ENCODE data around the gene ZDHHC14. TPM values are rescaled to one million over a fixed set of nuclear protein-coding genes. Genes with fewer than 3 reads are reported as not detected.

Gene ZDHHC14
- total and polyA plus RNA-seq, 8 donors: 3.4 to 25.7 (median 7.4) TPM

DNA sequence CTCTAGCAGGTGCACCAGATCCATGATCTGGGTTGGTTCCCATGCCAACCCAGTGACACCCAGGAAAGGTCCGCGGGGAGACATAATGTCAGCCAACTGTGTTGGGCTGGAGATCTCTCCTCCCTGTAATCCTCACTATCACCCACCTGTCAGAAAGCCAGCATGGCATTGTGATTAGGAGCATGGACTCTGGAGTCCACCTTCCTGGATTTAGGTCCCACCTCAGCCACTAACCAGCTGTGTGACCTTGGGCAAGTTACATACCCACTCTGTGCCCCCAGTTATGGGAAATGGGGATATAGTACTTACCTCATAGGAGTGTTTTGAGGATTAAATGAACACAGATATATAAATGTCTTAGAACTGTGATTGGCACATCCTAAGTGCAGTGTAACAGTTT, 97.9 kb downstream of the ZDHHC14 start:
- H3K27me3 ChIP-seq: no peaks in the 10 kb centered on the region
- H3K4me3 ChIP-seq: no peak overlapping the region
- DNase-seq: no peak
- peak overlapping the region in 3 of 5 donors; percentile 24 to 54 (median 37) for H3K27ac ChIP-seq
- no peak for TF ChIP-seq POLR2A (IDR thresholded peaks at IDR 0.05)
- no peak for TF ChIP-seq EP300 (IDR thresholded peaks at IDR 0.05)
- TF ChIP-seq, protein P1, sequence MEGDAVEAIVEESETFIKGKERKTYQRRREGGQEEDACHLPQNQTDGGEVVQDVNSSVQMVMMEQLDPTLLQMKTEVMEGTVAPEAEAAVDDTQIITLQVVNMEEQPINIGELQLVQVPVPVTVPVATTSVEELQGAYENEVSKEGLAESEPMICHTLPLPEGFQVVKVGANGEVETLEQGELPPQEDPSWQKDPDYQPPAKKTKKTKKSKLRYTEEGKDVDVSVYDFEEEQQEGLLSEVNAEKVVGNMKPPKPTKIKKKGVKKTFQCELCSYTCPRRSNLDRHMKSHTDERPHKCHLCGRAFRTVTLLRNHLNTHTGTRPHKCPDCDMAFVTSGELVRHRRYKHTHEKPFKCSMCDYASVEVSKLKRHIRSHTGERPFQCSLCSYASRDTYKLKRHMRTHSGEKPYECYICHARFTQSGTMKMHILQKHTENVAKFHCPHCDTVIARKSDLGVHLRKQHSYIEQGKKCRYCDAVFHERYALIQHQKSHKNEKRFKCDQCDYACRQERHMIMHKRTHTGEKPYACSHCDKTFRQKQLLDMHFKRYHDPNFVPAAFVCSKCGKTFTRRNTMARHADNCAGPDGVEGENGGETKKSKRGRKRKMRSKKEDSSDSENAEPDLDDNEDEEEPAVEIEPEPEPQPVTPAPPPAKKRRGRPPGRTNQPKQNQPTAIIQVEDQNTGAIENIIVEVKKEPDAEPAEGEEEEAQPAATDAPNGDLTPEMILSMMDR (IDR thresholded peaks at IDR 0.05): no peak
- TF ChIP-seq POLR2AphosphoS5 (IDR thresholded peaks at IDR 0.05): no peak
- H3K9me3 ChIP-seq: no peaks in the 10 kb centered on the region
- 86 to 100% (median 97%) methylated on average over 2 of the region's 2 CpGs for WGBS, 5 donors
- intact Hi-C loops (cut with DNase I; ENCODE audit: low total_unique reads): no loop called here
- H3K4me1 ChIP-seq: peaks cover 4 to 15% (median 9%) of the 10 kb centered on the region in 4 donors
- H3K36me3 ChIP-seq: no peaks in the 10 kb centered on the region

DNA sequence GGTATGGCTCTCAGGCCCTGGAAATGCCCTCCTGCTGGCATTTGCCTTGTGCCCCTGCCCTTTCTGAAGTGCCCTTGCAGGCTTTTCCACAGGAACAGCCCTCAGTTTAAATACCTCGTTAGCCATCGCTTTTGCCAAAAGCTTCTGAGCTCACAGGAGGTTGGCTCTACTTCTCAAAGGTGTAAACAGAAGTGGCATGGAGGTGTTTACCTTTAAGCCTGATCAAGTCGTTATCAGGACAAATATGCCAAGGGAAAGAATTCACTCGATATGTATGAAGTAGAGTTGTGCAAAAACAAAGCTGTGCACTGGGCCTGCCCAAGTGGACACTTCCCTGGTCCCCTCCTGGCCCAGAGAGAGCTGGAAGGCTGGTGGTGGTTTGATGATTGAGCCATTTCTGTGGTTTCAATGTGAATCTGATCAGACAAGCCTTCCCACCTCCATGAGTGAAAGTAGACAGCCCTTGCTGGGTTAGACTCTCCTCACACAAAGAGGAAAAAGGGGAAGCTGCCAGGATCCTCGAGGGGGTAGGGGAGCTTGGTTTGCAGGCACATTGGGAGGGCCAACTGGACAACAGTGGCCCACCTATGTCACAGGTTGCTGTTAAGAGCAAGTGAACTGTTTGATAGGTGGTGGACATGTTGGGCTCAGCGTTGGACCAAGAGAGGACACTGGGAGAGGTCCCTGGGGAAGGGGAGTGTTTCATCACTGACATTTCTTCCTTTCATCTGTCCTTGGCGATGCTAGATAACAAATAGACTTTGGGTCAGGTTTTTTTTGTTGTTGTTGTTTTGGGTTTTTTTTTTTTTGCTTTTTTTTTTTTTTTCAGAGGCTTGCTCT, 98.7 kb downstream of the ZDHHC14 start:
- Histone ChIP-seq H3K9me3 (no peaks in the 10 kb centered on the region), H3K4me1 (peaks cover 4 to 15% (median 9%) of the 10 kb centered on the region in 4 donors), H3K4me3 (no peak overlapping the region), H3K36me3 (no peaks in the 10 kb centered on the region), H3K27ac (peak overlapping the region in 4 of 5 donors; percentile 24 to 54 (median 37)), H3K27me3 (no peaks in the 10 kb centered on the region)
- 49 to 62% (median 59%) methylated on average over 7 of the region's 7 CpGs for WGBS, 5 donors
- TF ChIP-seq EP300 (IDR thresholded peaks at IDR 0.05) (no peak), POLR2AphosphoS5 (IDR thresholded peaks at IDR 0.05) (peak in 1 of 3 donors; percentile 58)
- DNase-seq: no peak
- intact Hi-C loops (cut with DNase I; ENCODE audit: low total_unique reads): no loop called here

DNA sequence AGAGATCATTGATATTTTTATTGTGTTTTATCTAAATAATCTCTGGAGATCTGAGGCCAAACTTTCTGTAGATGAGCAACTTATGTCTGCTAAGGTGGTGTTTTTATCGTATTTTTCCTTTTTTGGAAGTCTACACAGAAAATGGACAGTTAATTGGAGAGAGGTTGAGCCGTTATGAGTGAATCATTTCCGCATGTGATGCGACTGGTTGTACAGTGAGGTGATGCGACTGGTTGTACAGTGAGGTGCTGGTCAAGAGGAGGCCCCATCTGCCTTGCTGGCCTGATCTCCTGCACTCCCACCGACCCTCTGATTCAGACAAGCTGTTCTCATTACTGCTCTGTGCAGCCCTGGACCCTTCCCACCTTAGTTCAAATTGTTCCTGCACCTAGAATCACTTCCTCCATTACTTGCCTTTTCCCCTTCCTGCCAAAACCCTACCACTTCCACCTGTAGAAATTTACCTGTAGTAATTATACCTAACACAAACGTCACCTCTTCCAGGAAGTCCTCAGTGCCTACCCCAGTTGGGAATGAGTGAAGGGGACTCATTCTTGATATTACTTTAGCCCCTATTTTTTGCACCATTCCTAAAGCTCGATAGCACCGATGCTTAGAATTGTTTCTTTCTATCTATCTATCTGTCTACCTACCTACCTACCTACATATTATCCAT, 100.3 kb downstream of the ZDHHC14 start:
- WGBS, 5 donors: 81 to 86% (median 85%) methylated on average over 9 of the region's 9 CpGs
- no peak for TF ChIP-seq POLR2AphosphoS5 (IDR thresholded peaks at IDR 0.05)
- no peak for TF ChIP-seq POLR2A (IDR thresholded peaks at IDR 0.05)
- TF ChIP-seq, protein P1 (IDR thresholded peaks at IDR 0.05): no peak
- no peak for TF ChIP-seq EP300 (IDR thresholded peaks at IDR 0.05)
- Histone ChIP-seq H3K4me3 (no peak overlapping the region), H3K9me3 (no peaks in the 10 kb centered on the region), H3K4me1 (peaks cover 4 to 15% (median 9%) of the 10 kb centered on the region in 4 donors), H3K36me3 (no peaks in the 10 kb centered on the region), H3K27ac (no peak overlapping the region), H3K27me3 (no peaks in the 10 kb centered on the region)
- intact Hi-C loops (cut with DNase I; ENCODE audit: low total_unique reads): no loop called here
- DNase-seq: no peak

DNA sequence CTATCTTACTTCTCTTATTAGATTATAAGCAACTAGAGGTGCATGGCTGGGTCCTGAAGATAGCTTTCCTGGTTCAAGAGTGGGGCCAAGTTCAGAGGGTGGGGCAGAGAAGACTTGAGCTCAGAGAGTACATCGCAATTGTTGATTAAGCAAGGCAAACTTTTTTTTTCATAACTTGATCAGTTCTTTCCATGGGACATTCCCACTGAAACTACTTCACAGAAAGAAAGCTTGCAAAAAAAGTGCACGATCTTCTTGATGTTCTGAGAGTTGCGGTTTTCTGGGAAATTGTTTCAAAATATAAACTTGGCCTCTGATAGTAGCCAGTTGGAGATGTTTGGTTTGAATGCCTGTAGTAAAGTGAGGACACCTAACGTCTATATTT, 100.9 kb downstream of the ZDHHC14 start:
- TF ChIP-seq POLR2A (IDR thresholded peaks at IDR 0.05) (no peak), EP300 (IDR thresholded peaks at IDR 0.05) (no peak), POLR2AphosphoS5 (IDR thresholded peaks at IDR 0.05) (no peak)
- TF ChIP-seq, protein P1 (IDR thresholded peaks at IDR 0.05): no peak
- intact Hi-C loops (cut with DNase I; ENCODE audit: low total_unique reads): no loop called here

More for the DNA sequence above, 100.9 kb downstream of the ZDHHC14 start:
- DNase-seq: no peak
- H3K27ac ChIP-seq: no peak overlapping the region
- H3K36me3 ChIP-seq: no peaks in the 10 kb centered on the region
- H3K4me3 ChIP-seq: no peak overlapping the region
- H3K4me1 ChIP-seq: peaks cover 4 to 15% (median 9%) of the 10 kb centered on the region in 4 donors
- no peaks in the 10 kb centered on the region for H3K27me3 ChIP-seq
- WGBS, 5 donors: 78 to 82% (median 80%) methylated on average over 4 of the region's 4 CpGs
- no peaks in the 10 kb centered on the region for H3K9me3 ChIP-seq
